Liver (tissue), 3 donors: ENCODE measurements around the gene CDH23.

ENCODE experiments used
- CTCF ChIP-seq: fragments of 150-350 bp; IDR thresholded peaks from 2 replicates; pipeline ENCODE4 v1.5.1; 2017; ENCODE audit warnings: improper control_type of control experiment, low read depth, low read length; ENCODE audit not compliant: missing input control
- EGR1 ChIP-seq, 2 donors: IDR thresholded peaks; 2 replicates each; pipeline ENCODE4 v1.6.1; 2016 to 2018; ENCODE audit warnings: antibody characterized with exemption in 2 of 2, low read depth in 2 of 2
- FOXA1 ChIP-seq: IDR thresholded peaks from 2 replicates; pipeline ENCODE4 v1.6.1; 2016; ENCODE audit warnings: antibody characterized with exemption
- JUND ChIP-seq, 2 donors: IDR thresholded peaks; 2 replicates each; pipeline ENCODE4 v1.6.1; 2016; ENCODE audit warnings: antibody characterized with exemption in 2 of 2
- MAX ChIP-seq: IDR thresholded peaks from 2 replicates; pipeline ENCODE4 v1.6.1; 2016; ENCODE audit warnings: antibody characterized with exemption
- NR2F2 ChIP-seq: IDR thresholded peaks from 2 replicates; pipeline ENCODE4 v1.6.1; 2016; ENCODE audit warnings: antibody characterized with exemption
- RAD21 ChIP-seq, 2 donors: IDR thresholded peaks; 2 replicates each; pipeline ENCODE4 v1.6.1; 2016; ENCODE audit warnings: antibody characterized with exemption in 2 of 2, mild to moderate bottlenecking in 2 of 2
- RXRA ChIP-seq, 2 donors: IDR thresholded peaks; 2 replicates each; pipeline ENCODE4 v1.6.1; 2017 to 2018; ENCODE audit warnings: antibody characterized with exemption in 2 of 2, mild to moderate bottlenecking in 1 of 2
- SP1 ChIP-seq: IDR thresholded peaks from 2 replicates; pipeline ENCODE4 v1.6.1; 2018; ENCODE audit warnings: antibody characterized with exemption, mild to moderate bottlenecking
- YY1 ChIP-seq: IDR thresholded peaks from 2 replicates; pipeline ENCODE4 v1.6.1; 2016; ENCODE audit warnings: antibody characterized with exemption, mild to moderate bottlenecking
- ZBTB33 ChIP-seq: IDR thresholded peaks from 2 replicates; pipeline ENCODE4 v1.6.1; 2016; ENCODE audit warnings: antibody characterized with exemption
- donor health status: healthy.
- donor health status: healthy.

GRCh38 chr10:71381611-71382010 lies 15.1 kb upstream of the CDH23 start:
- TF ChIP-seq CTCF (no peak), FOXA1 (no peak), ZBTB33 (no peak), JUND (IDR thresholded peaks at IDR 0.05) (no peak), RXRA (IDR thresholded peaks at IDR 0.05) (no peak), RAD21 (IDR thresholded peaks at IDR 0.05) (no peak), YY1 (no peak), MAX (no peak), SP1 (no peak), NR2F2 (no peak), EGR1 (IDR thresholded peaks at IDR 0.05; ENCODE audit: low read depth in 2 of 2) (no peak)
